SK-MEL-5 (cell line): ENCODE data around the gene CHST7. TPM values are rescaled to one million over a fixed set of nuclear protein-coding genes. Genes with fewer than 3 reads are reported as not detected.

Experiments used
- DNase-seq: peaks from one replicate; pipeline ENCODE4 v3.0.0-alpha.2; 2016; ENCODE audit warnings: low read depth, low spot score
- in situ Hi-C: cut with HindIII; loops from 2 replicates; pipeline ENCODE4 v1.10.0; 2016; ENCODE audit warnings: low sequenced_read_pairs, high pct_unique_total_duplicates, low pct_unique_long_range_greater_than_20kb
- total RNA-seq: library from RNA; depleted of rRNA; stranded (reverse); fragments of >200 nt; shearing (Covaris generic); gene quantifications from 2 replicates; pipeline ENCODE4 v1.2.3, GENCODE V29; 2014

CHST7 gene
- total RNA-seq, 1 experiment from 2014 or later, result 2.9 TPM

DNA sequence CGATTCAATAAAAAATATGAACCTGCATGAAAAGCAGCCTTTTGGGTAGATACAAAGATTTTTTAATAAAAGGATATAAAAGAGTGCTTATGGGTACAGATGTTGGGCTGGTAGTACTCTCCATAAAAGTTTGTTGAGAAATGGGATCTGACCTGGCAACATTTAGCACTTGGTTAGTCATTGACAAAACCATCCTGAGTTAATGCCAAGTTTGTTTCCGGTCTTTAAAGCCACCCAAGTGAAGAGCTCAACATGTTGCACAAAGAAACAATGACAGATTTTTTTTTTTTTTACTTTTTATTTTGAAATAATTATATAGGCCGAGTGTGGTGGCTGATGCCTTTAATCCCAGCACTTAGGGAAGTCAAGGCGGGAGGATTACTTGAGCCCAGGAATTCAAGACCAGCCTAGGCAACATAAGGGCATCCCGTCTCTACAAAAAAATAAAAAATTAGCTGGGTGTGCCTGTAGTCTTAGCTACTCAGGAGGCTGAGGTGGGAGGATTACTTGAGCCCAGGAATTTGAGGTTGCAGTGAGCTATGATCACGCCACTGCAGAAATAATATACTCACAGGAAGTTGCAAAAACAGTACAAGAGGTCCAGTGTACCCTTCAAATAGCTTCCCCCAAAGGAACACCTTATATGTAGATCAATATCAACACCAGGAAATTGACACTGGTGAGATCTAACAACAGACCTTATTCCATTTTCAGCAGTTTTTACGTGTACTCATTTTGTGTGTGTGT is 16.6 kb downstream of the CHST7 start:
- in situ Hi-C loops, result no loop called here
- no peak for DNase-seq

DNA sequence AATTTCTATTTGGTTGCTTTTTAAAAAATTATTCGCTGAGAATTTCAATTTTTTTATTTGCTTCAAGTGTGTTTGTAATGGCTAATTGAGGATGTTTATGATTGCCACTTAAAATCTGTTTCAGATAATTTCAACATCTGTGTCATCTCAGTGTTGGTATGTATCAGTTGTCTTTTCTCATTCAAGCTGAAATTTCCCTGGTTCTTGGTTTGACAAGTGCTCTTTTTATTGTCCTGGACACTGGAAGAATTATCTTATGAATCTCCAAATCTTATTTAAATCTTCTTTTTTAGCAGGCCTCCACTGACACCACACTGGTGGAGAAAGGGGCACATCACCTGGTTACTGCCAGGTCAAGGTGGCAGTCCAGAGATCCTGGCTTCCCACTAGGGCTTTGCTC is 21.5 kb downstream of the CHST7 start:
- DNase-seq, result no peak
- in situ Hi-C loops, result no loop called here

DNA sequence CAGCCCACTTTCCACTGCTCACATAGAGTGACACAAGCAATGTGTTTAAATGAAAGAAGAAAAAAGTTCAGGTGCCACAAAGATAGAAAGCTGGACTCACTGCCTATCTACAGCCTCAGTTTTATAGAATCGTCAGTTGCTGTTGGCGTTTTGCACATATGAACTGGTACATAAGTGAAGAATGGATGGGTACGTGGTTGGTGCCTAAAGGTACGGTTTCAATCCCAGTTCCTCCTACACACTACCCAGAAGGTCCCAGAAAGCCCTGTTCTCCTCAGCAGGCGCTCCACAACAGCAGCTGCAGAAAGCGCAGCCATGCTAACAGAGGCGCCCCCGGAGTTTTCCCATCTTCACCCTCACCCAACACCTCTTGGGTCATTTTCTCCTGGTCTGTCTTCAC is 23.6 kb downstream of the CHST7 start:
- in situ Hi-C loops, result no loop called here
- DNase-seq, result no peak

DNA sequence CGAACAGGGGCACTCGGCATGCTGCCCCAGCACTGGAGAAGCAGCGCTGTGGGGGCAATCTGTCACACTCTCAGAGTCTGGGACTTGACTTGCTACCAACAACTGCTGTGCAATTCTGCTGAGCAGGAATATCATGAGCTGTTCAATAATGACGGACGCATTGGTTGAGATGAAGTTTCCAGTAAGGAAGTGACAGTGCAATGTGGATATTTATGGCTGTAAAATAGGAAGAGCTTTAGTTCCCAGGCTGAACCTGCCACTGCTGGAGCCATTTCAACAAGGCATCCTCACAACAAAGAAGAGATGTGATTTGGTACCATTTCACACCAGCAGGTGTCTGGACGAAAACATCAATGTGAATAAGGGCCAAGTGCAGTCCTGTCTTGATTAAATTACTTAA is 24.2 kb downstream of the CHST7 start:
- in situ Hi-C loops, result no loop called here

DNA sequence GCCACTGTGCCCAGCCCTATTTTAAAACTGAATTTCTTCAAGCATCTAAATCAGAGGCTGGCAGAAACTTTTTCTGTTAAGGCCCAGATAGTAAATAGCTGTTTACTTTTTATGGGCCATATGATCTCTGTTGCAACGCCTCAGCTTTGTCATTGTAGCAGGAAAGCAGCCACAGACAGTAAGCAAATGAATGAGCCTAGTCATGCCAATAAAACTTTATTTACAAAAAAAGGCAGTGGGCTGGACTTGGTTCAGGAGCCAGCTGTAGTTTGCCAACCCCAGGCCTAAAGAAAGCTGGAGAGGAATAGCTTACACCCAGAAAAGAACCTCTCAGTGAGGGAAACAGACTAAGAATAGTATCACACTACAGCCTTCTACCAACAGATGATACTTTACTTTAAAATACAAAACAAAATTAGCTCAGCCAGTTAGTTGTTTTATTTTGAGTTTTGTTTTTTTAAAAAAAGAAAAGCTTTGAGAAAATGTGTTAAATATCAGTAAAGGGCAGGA is 25.5 kb downstream of the CHST7 start:
- in situ Hi-C loops, result no loop called here
- peak; percentile 1 for DNase-seq

More for the DNA sequence above, 24.2 kb downstream of the CHST7 start:
- no peak for DNase-seq

DNA sequence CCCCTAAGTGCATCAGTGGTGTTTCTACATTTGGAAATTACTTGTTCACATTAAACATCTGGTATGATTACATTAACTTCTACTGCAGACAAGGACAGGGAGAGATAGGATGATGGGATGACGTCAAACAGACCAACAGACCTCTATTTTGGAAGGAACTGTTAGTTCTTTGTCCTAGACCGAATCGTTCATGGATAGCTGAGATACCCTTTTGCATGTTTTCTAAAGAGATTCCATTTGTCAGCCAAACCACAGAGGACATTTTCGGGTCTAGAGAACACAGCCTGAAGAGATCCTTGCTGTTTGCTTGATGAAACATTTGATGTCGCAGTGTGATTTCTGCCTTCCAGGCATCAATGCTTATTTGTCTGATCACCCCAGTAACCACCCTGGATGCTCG is 27.7 kb downstream of the CHST7 start:
- DNase-seq, result peak; percentile 85
- in situ Hi-C loops, result no loop called here

DNA sequence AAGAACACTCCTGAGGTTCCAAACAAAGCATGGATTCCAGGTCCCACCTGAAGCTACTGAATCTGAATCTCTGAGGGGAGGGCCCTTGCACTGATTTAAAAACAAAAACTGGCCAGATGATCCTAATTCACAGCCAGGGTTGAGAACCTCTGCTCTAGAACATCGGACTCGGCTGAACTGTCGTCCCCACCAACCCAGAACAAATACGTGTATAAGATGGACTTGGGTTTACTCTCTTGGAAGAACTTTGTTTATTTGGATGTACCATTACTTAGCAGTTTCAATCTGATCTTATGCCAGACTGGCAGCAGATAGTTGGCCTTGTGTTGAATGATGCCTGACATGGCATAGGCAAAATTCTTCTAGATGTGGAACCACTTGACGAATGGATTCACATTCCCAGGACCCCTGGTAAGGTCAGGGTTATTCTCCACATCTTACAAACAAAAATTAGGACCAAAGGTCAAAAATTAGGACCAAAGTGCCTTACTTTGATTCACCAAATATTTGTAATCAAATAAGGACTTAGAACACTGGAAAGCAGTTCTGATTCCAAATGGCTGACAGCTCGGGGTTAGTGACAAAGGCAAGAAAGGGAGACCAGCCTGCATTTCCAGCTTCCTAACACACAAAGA is 29.0 kb downstream of the CHST7 start:
- no peak for DNase-seq
- in situ Hi-C loops, result no loop called here

DNA sequence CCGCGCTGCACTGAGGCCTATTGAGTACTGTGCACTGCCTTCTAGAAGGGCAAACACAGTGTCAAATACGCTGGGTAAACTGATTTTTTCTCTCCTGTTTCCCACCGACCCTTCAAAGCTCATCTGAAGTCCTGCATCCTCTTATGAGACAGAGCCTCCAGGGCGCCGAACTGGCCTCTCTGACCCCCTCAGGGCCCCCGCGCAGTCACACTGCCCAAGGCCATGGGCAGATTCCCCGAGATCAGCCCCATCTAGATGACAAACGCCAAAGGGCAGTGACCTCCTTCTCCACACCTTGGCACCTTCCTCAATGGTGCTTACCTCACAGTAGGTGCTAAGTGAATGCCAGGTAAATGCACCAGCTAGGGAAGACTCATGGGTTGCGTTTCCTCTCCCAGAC is 34.4 kb downstream of the CHST7 start:
- DNase-seq, result no peak
- in situ Hi-C loops, result no loop called here

DNA sequence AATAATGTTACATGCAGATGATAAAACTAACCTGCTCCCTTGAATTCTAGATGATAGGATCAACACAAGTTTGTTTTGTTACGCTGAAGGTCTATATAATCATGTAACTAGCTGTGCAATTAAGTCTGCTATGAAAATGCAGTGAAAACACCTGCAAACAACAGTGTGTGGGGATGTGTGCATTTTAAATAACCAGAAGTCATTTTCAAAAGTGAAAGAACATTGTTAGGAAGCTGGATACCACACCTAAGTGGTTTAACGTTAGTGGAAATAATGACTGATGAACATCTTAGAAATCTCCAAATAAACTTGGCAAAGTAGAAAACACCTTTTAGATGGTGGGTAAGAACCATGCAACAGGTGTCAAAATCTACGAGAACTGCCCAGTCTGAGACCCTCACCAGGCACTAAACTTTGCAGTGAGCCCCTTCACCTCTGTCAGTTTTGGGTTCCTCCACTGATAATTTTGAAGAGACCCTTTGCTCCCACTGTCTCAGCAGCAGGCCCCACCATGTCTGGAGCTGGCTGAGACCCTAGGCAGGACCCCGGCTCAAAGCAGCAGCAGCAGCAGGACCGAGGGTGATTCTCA is 36.6 kb downstream of the CHST7 start:
- no peak for DNase-seq

DNA sequence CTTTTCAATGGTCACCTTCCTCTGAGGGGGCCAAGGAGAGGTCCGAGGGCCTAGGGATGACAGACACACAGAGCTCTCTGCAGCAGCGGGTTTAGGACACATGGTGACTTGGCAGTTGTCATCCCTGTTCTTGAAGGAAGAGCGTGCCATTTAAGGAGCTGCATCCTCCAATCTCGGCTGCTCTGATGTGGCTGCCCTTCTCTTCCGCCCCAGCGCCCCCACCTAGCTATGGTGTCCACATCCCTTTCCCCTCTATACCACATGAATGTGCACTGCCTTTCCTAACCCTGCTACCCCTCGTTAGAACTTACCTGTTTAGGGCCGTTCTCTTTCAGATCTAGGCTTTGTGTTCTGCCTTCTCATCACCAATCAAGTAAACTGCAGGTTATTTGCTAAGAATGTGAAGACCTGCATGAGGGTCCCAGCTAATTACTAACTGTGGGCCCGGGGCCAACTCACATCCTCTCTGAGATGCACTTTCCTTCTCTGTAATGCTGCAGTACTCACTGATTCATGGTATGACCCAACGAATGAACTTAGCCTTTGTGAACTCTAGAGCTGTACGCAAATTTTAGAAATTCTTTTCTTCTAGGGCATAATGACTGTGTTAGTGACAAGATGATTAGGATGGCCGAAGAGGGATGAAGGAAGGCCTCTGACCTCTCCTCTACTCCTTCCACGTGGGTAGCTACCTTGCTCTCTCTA is 38.2 kb downstream of the CHST7 start:
- DNase-seq, result no peak
- in situ Hi-C loops, result no loop called here

More for the DNA sequence above, 36.6 kb downstream of the CHST7 start:
- in situ Hi-C loops, result no loop called here

DNA sequence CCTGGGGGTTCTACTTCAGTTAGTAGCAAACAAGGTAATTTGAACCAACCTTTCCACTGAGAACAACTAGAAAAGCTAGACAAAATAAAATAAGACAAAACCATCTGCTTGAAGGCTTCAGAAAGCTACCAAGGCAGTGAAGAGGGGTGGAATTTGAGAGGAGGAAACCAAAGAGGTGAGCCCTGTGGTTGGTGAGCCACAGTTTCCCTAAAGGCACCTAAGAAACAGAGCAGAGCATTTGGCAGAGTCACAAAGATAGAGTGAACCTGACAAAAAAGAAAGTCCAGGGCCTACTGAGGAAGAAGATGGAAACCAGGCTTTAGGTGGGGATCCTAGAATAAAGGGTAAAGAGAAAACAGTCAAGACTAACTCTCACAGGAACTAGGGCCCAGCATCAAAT is 44.3 kb downstream of the CHST7 start:
- DNase-seq, result no peak
- in situ Hi-C loops, result no loop called here

DNA sequence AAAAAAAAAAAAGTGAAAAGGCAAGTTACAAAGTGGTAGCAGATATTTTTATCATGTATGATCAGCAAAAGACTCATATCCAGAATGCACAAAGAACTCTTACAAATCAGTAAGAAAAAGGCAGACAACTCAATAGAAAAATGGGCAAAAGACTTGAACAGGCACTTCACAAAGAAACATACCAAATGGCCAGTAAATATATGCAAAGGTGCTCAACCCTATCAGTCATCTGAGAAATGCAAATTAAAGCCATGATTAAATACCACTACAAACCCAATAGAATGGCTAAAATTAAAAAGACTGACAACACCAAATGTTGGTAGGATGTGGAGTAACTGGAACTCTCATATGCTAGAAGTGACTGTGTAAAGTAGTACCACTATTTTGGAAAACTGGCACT is 45.4 kb downstream of the CHST7 start:
- in situ Hi-C loops, result no loop called here
- no peak for DNase-seq

DNA sequence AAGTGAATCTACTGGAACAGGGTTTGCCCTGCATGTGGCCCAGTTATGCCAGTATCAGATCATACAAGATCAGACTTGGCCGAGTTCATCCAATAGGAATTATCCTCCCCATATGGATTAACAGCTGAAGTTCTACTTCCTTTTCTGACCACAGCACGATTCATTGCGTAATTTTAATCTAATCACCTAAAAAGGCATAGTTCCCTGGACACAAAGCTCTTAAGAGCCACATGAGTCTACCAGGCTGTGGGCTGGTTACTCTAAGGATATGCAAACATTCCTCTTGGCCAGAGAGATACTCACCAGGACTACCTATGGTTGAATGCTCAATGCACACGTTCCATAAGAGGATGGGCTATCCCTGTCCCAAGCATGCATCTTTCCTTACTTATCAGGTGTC is 46.9 kb downstream of the CHST7 start:
- in situ Hi-C loops, result no loop called here
- no peak for DNase-seq

DNA sequence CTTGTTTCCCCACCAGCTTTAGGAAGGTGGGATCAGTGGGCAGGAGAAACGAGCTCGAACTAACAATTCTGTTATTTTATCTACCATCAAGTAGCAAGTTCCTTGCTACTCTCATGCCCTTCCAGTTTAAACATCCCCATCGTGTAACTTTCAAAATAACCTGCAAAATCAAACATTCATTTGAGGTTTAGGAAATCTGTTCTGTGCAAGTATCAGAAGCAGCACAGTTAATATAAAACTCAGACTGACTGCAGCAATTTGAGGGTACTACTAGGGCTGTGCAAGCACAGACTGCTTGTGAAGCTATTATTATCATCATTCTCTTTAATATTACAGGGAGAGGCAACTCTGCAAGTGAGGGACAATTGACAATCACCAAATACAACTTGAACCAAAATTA is 48.0 kb downstream of the CHST7 start:
- DNase-seq, result no peak
- in situ Hi-C loops, result no loop called here

DNA sequence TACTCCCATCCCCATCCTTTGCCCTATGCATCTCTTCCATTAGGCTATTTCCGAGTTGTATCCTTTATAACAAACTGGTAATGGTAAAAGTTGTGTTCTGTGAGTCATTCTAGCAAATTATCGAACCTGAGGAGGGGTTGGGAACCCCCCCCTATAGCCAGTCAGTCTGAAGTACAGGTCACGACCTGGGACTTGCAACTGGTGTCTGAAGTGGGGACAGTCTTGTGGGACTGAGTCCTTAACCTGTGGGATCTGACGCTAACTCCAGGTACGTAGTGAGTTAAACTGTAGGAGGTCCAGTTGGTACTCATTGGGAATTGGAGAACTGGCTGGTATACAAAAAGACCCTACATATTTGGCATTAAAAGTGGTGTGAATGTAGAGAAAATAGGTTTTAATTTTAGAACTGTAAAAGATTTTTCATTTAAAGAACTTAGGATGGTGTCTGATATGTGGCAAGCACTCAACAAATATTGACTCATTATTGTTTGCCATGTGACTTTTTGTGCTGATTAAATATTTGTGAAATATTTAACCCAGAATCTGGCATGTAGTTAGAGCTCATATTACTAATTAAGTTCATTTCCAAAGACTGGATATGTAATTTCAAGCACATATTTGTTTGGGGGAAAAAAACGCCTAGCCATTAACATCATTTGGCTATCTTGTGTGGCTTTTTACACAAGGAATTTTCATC is 50.7 kb downstream of the CHST7 start:
- in situ Hi-C loops, result no loop called here
- DNase-seq, result no peak

DNA sequence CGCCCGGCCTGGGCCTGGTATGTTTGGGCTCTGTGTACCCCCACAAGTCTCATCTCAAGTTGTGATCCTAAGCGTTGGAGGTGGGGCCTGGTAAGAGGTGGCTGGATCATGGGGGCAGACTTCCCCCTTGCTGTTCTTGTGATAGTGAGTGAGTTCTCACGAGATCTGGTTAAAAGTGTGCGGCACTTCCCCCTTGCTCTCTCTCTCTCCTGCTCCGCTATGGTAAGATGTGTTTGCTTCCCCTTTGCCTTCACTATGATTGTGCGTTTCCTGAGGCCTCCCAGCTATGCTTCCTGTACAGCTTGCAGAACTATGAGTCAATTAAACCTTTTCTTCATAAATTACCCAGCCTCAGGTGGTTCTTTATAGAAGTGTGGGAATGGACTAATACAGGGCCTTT is 53.0 kb downstream of the CHST7 start:
- DNase-seq, result no peak

DNA sequence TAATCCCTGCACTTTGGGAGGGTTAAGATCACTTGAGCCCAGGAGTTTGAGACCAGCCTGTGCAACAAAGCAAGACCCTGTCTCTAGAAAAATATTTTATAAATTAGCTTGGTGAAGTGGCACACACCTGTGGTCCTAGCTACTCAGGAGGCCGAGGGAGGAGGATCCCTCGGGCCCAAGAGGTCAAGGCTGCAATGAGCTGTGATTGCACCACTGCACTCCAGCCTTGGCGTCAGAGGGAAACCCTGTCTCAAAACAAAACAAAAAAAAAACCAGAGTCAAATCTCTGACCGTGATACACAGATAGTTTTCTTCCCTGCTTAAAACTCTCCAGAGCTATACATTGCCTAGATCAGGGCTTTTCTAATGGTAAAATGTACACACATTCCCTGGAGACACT is 53.5 kb downstream of the CHST7 start:
- in situ Hi-C loops, result no loop called here

More for the DNA sequence above, 53.0 kb downstream of the CHST7 start:
- in situ Hi-C loops, result no loop called here

More for the DNA sequence above, 53.5 kb downstream of the CHST7 start:
- no peak for DNase-seq
